ENCODE results near the gene MIA2.
A peak's percentile ranks its signal among the peaks of the same experiment; 100 is the strongest.
"Not testable (repeated sequence)": the region's sequence is repeated elsewhere in the genome, so short reads cannot be mapped to it uniquely, and the experiment has no call there.

Gene MIA2

GRCh38 chr14:39351708-39352107, 118.0 kb downstream of the MIA2 start:
- DNase-seq, result no peak

- DNase-seq, result not testable (repeated sequence)
Measured at GRCh38 chr14:39359069-39359468, 125.4 kb downstream of the MIA2 start.

- no peak for DNase-seq
Measured at GRCh38 chr14:39360316-39360715, 126.6 kb downstream of the MIA2 start.

- DNase-seq, result not testable (repeated sequence)
Measured at GRCh38 chr14:39361556-39361955, 127.8 kb downstream of the MIA2 start.

- no peak for DNase-seq
Measured at GRCh38 chr14:39364509-39364908, 130.8 kb downstream of the MIA2 start.

- no peak for DNase-seq
Measured at GRCh38 chr14:39365354-39365753, 131.6 kb downstream of the MIA2 start.

GRCh38 chr14:39366460-39367386, 133.0 kb downstream of the MIA2 start:
- DNase-seq, result no peak

- DNase-seq, result no peak
Measured at GRCh38 chr14:39367387-39367751, 133.7 kb downstream of the MIA2 start.

- DNase-seq, result peak in 1 of 2 donors; percentile 28
Measured at GRCh38 chr14:39368261-39368959, 134.7 kb downstream of the MIA2 start.

- no peak for DNase-seq
Measured at GRCh38 chr14:39369029-39369428, 135.3 kb downstream of the MIA2 start.

- no peak for DNase-seq
Measured at GRCh38 chr14:39370415-39370814, 136.7 kb downstream of the MIA2 start.

- no peak for DNase-seq
Measured at GRCh38 chr14:39372656-39373055, 138.9 kb downstream of the MIA2 start.

GRCh38 chr14:39374851-39375250, 141.1 kb downstream of the MIA2 start:
- DNase-seq, result no peak

- no peak for DNase-seq
Measured at GRCh38 chr14:39376667-39377403, 143.1 kb downstream of the MIA2 start.

GRCh38 chr14:39381366-39381765, 147.7 kb downstream of the MIA2 start:
- DNase-seq, result no peak

GRCh38 chr14:39382463-39382862, 148.7 kb downstream of the MIA2 start:
- DNase-seq, result no peak

- peak in 1 of 2 donors; percentile 29 for DNase-seq
Measured at GRCh38 chr14:39383026-39383660, 149.4 kb downstream of the MIA2 start.

GRCh38 chr14:39383741-39384140, 150.0 kb downstream of the MIA2 start:
- DNase-seq, result no peak

- no peak for DNase-seq
Measured at GRCh38 chr14:39384177-39384576, 150.5 kb downstream of the MIA2 start.

- DNase-seq, result no peak
Measured at GRCh38 chr14:39393289-39393688, 159.6 kb downstream of the MIA2 start.

- no peak for DNase-seq
Measured at GRCh38 chr14:39395555-39396254, 162.0 kb downstream of the MIA2 start.

GRCh38 chr14:39396448-39396847, 162.7 kb downstream of the MIA2 start:
- no peak for DNase-seq
